GM12864 (cell line): ENCODE data around the gene BTG3.

Experiments
- DNase-seq: peaks from one replicate; pipeline ENCODE4 v3.0.0-alpha.2; 2011; ENCODE audit warnings: low read depth
- H3K4me3 ChIP-seq: 2 replicates; pipeline ENCODE4 v1.5.1; 2011; ENCODE audit warnings: mild to moderate bottlenecking, low read depth, low read length, control low read depth
- CTCF ChIP-seq: IDR thresholded peaks from 2 replicates; pipeline ENCODE4 v1.5.1; 2011; ENCODE audit warnings: low read depth, mild to moderate bottlenecking, moderate library complexity, low read length, control low read depth, inconsistent platforms; ENCODE audit errors: missing control alignments

Gene BTG3

GRCh38 chr21:17597680-17598079 is 15.0 kb downstream of the BTG3 start:
- DNase-seq = no peak
- no peak overlapping the region for H3K4me3 ChIP-seq
- no peak for TF ChIP-seq CTCF

DNA sequence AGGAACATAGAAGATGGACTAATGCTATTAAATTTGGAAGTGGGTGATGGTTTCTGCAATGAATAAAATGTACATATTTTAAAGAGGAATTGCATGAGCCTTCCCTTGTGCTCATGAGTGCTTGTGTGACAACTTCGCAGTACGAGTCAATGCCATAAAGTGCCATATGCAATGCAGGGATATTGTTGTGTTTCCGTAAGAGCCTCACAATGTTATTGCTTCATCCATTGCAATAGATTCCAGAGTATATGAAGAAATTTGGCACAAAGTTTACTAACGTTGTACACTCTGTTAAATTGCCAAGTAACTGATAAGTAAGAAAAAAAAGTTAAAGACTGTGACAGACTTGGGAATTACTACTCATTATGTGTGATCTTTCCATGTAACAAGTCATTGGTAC is 22.3 kb downstream of the BTG3 start:
- no peak overlapping the region for H3K4me3 ChIP-seq
- DNase-seq = no peak

DNA sequence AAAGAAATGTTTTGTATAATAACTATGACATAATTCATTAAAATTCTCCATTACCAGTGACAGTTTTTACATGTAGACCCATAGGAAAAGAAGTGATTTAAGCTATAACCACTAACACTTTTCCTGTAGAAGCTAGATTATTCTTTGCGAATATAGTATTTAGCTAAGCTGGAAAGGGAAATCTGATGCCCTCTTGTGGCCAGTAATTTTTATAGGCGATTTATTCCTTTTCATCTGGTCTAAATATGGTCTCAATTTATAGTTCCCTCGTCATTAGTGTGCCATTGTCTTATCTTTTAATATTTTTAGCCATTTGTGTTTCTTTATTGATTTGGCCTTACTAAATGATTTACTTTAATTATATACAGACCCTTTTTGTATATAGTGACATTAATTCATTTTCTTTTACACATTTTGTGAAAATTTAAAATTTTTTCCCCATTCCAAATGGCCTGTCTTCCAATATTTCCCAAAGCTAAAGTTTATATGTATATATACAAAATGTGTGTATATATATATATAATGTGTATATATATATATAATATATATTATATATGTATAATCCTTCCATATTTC is 26.7 kb downstream of the BTG3 start:
- no peak for DNase-seq
- peak; percentile 32 for TF ChIP-seq CTCF
- H3K4me3 ChIP-seq = no peak overlapping the region

More for the DNA sequence above, 22.3 kb downstream of the BTG3 start:
- TF ChIP-seq CTCF = no peak

DNA sequence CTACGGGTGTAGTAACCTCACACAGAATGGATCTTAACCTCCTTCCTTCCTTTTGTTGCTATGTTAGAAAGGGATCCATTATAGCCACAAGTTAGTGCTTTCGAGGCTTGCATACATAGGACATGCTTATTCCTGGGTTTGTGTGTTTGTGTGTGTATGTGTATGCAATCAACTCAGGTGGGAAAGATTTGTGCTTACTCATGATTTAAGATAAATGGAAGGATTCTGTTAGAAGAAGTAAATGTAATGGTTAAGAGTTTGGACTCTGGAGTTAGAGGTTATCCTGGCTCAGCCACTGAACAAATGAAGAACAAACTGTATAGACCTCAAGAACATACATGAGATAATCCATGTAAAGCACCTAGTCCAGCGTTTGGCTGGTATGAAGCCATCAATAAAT is 28.8 kb downstream of the BTG3 start:
- no peak for TF ChIP-seq CTCF
- DNase-seq = no peak
- no peak overlapping the region for H3K4me3 ChIP-seq

- DNase-seq = no peak
- H3K4me3 ChIP-seq = no peak overlapping the region
- TF ChIP-seq CTCF = no peak
Measured at GRCh38 chr21:17580319-17580718, 32.4 kb downstream of the BTG3 start.

GRCh38 chr21:17578876-17579275 is 33.8 kb downstream of the BTG3 start:
- TF ChIP-seq CTCF = no peak
- no peak for DNase-seq
- H3K4me3 ChIP-seq = no peak overlapping the region

GRCh38 chr21:17578162-17578561 is 34.5 kb downstream of the BTG3 start:
- DNase-seq = no peak
- H3K4me3 ChIP-seq = no peak overlapping the region
- no peak for TF ChIP-seq CTCF
